HG02970 (cell line): ENCODE measurements around the gene MDM1.

Experiments used
- ATAC-seq: cut with Tn5 transposase; IDR thresholded peaks from one replicate; pipeline ENCODE4 v1.9.1; 2021; ENCODE audit warnings: mild to moderate bottlenecking, moderate library complexity, moderate number of reproducible peaks; ENCODE audit not compliant: unreplicated experiment, low FRiP score

MDM1 gene

DNA sequence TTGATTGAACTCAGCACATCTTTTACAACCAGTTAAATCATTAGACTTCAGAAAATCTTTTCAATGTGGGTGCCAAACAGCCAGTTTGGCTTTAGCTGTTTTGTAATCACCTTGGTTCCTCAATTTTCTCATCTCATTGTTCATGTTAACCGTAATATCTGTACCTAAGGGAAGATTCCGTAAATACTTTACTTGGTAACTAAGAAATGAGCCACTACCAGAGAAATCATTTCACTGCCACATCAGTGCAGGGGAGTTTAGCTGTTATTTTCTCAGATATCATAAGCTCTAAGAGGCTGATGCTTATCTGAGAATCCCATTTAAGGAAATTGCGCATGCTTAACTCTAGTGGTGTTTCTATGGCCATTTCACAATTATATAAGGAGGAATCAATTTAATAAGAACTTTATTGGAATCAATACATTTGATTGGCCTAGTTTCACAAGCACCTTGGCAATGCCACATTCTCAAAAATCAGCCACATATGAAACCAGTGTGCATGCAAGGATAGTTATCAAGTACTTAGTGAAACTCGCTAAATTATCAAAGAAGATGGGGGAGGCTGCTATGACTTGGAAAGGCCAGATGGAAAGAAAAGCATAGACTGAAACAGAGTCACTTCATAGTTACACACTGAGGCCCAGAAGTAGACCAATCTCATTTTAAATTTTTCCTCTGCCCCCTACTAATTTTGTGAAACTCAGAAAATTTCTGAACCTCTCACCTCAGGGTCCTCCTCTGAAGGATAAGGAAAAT lies 50.7 kb downstream of the MDM1 start:
- no peak for ATAC-seq

DNA sequence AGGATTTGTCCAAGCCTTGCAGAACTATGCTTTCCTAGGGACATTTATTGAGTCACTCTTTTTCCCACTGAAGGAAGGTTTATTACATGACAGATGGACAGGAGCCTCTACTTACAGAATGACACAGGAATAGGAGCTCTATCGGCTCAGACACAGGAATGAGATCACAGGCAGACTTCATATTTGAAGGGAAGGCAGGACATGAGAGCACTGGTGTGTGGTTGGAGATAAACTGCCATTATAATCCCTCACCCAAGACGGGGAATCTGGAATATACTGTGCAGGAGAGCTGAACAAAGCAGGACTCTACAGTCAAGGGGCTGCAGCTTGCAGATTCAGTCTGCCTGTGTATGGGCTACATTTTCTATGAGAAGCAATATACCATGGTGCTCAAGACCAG lies 51.9 kb downstream of the MDM1 start:
- ATAC-seq: no peak

DNA sequence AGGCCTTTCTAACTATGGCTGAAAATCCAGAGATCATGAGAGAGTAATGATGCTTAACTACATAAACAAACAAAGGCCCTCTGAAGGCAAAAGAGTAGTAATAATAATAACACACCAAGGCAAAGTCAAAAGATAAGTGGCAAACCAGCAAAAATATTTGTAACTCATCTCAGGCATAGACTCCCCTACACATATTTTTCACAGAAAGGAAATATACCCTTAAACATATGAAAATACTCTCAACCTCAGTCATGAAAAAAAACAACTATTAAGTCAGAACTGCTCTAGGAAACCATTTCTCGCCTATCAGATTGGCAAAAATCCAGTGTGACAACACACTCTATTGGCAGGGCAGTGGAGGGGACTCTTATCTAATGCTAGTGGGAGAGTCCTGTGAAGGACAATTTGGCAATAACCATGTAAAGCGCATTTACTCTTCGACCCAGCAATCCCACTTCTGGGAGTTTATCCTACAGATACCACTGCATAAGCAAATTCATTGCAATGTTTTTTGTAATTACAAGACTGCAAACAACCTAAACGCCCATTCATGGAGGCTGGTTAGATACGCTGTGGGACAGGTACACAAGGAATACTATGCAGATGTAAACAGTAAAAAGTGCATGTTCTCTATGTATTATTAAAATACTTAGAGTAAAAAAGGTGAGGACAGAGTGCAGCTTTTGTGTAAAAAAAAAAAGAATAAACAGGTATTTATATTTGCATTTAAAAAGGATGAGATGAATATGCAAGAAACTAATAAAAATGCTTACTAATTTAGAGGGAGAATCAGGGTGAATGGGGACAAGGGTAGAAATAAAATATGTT lies 52.7 kb downstream of the MDM1 start:
- ATAC-seq: no peak

DNA sequence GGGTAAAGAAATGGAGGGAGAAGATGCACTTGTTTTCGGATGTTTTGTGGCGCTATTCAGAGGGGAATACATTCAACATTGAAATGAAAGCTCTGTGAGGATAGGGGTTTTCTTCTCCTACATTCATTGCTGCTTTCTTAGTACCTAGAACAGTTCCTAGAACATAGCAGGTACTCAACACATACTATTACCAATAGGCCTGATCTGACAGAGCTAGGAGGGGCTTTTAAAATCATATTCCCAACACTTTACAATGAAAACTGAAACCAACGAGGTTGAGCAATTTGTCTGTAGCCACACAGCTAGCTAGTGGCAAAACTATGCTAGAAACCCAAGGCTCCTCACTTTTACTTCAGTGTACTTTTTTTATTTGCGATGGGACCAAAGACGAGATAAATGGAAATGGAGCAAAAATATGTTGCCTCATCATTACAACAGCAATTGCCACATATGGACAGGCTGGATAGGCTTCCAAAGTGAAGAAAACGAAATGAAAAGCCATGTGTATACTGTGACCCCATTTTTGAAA lies 55.7 kb downstream of the MDM1 start:
- no peak for ATAC-seq

DNA sequence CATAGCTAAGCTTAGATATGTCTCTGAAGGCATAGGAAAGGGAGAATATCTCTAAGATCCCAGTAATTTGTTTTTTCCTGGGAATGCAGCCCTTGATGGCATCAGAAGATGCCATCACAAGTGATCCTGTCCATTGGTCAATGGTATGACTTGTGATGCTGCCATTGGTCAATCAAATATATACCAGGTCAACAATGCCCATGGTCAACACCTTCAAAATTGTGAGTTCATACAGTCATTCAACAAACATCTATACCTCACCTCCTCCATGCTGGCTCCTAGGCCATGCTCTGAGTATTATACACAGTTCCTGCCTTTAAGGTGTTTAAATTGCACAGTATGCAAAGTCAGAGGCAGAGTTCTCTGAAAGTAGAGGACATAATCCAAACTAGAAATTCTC lies 59.4 kb downstream of the MDM1 start:
- no peak for ATAC-seq

DNA sequence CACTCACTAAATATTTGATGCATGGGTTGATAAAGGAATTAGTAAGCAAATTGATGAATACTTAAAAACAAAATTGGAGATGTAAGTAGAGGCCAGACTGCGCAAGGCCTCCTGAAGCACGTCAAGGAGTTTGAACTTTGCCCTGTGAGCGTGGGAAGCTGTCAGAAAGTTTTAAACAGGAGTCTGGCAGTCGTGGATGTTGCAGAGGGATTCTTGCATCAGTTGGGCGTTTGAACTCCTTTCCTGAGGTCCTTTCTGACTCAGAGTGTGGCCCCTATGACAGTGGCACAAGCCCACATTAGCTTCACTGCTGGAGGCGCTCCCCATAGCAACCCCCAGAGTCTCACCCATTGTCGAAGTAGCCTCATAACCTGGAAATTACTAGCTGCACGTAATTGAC lies 60.8 kb downstream of the MDM1 start:
- ATAC-seq: no peak

DNA sequence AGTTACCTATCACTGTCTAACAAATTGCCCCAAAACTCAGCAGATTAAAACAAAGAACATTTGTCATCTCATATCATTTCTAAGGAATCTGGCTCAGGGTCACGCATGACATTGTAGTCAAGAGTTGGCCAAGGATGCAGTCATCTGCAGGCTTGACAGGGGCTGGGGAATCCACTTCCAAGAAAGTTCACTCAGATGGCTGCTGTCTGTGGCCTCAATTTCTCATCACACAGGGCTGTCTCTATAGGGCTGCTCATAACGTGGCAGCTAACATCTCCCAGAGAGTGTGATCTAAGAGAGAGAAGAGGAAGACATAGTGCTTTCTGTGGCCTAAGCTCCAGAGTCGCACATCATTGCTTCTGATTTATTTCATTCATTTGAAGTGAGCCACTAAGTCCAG lies 61.8 kb downstream of the MDM1 start:
- ATAC-seq: no peak

DNA sequence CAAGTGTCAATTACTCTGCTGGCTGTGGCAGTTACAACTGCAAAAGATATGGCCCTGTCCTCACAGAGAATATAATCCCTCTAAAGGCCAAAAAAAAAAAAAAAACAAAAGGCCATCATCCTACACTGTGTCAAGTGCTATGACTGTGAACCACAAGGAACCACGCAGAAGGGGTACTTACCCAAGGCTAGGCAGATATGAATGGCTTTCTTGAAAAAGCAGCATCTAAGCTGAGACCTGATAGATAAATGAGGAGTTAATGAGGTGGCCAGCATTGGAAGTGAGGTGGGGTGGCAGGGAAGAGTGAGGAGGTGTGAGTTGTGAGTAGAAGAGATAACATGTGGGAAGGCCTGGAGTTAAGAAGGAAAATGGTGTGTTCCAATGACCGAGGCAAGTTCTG lies 62.4 kb downstream of the MDM1 start:
- ATAC-seq: no peak

DNA sequence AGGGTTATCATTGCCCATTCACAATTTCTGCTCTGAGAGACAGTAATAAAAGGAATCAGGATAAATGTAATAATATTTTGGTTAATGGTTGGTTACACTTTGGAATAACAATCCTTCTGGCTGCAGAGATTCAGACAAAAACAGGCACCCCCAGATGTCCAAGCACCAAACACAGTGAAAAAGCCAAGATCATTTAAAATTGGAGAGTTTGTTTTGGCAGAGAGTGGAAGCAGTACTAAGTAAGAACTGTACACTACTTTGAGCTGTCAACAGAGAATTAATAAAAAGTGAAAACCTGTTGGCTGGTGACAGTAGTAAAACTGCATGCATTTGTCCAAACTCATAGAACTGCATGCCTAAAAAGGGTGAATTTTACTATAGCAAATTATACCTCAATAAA lies 63.2 kb downstream of the MDM1 start:
- ATAC-seq: no peak

DNA sequence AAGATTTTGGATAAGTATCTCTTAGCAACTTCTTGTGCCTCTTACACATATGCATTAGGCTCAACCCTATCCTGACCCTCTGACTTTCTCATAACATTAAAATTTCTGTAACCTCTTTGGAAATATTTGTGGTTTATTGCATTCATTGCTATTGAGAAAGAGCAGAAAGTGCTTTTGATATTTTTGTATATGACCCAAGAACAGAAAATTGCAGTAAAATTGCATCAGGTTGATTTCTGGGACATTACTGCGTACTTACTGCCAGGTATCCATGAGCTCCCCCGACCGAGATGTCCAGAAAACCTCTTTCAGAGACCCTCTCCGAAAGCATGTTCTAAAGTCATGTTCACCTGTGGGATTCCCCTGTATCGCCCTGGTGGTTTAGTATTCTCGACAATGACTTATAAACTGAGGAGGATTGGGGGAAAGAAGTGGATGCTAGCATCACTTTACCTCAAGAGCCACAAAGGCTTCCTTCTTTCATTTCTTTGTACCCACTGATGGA lies 64.2 kb downstream of the MDM1 start:
- no peak for ATAC-seq

DNA sequence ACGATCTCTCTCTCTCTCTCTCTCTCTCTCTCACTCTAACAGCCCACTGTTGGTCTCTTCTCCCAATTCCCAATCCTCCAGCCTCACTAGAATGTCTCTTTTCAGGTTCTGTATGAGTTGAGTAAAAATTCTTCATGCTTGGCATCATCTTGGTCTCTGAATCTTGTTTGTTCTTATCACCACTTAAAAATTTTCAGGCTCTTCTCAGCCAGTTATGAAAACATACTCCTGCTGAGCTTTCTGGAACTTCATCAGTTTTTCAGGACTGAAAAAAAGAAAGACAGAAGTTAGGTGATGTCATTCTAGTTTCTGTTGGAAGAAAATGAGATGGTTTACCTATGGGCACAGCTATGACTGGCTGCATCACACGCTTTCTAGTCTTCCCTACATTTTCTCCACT lies 67.3 kb downstream of the MDM1 start:
- no peak for ATAC-seq

DNA sequence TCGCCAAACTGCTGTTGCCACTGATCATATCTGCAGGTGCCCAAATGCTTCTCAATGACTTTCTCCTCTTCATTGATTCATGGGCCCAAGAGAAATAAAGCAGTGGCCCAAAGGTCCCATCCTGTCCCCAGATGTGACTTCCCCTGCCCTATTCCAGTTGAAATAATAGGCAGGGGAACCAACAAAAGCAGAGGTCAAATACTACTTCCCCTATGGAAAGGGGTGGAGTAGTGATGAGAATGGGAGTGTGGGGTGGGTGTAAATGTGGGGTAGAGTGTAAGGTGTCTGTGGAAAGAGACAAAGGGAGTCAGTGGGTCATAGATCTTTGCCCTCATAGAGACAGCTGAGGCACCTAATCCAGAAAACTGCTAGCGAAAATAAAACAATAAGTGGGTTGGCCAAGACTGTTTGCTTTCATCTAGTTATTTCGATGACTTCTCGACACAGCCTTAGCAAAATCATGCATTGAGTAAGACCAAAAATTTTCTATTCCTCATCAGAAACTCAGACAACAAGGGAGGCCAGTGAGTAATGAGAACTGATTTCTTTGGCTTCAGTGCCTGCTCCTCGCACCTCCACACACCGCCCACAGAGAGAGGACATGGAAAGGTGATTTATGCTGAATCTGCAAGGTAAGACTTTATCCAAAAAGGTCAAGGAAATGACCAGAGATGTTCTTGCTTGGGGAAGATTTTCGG lies 67.9 kb downstream of the MDM1 start:
- no peak for ATAC-seq

DNA sequence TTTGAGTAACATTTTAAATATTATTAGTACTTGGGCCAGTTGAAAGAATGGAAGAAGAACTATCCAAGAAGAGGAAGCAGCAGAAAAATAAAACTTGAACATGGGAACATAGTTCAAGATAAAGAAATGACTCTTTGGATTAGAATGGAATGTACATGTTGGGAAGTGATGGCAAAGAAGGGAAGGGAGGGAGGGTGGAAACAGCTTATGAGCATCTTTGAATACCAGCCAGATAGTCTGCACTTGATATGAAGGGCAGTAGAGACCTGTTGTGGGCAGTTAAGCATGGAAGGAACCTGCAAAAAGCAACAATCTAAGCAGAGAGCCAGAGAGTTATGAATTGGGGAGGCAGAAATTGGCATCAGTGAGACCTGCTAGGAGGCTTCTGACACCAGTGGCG lies 68.8 kb downstream of the MDM1 start:
- ATAC-seq: no peak

DNA sequence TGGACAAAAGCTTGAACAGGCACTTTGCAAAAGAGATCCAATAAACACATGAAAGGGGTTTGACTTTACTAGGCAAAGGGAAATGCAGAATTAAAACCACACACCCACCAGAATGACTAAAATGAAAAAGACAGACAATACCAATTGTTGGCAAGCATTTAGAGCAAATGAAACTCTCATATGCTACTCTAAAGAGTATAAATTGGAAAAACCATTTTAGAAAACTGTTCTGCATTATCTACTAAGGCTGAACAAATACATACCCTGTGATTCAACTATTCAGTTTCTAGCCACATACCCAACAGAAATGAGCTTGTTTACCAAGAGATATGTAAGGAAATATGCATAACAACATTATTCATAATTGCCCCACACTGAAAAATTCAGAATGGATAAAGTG lies 70.3 kb downstream of the MDM1 start:
- ATAC-seq: no peak

DNA sequence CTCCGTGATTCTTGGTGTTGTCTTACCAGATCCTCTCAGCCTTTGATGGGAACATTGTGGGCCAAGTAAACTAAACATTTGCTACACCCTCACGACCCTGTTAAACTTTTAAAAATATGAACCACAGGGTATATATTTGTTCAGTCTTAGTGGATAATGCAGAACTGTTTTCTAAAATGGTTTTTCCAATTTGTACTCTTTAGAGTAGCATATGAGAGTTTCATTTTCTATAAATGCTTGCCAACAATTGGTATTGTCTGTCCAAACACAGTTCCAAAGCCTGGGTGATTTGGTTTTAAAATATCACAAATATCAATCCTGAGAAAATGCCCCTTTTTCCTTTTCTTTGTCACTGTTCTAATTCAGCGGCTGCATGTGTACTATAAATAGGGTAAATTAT lies 72.0 kb downstream of the MDM1 start:
- ATAC-seq: no peak

DNA sequence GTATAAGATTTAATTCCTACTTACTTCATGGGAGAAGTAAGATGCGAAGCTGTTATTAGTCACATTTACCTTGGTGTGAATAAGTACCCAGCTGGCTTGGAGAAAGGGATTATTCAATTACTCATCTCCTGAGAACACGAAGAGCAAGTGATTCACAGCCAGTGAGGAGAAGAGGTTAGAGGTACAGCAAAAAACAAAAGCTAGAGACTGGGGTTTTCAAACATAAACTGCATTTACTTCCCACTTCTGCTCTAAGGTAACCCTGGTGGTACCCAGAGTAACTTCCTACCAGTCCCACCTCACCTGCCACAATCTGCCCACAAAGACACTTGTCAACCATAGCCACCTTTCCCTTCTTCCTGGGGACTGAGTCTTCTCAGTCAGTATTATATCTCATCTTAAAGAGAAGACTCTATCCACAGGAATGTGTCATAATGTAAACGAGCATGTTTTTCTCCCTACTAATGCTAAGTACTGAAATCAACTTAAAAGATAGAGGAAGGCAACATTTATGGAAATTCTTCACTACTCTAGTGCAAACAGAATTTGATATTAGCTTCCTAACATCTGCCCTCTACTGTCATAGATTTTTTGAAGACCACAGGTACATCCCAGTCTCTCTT lies 72.7 kb downstream of the MDM1 start:
- no peak for ATAC-seq

DNA sequence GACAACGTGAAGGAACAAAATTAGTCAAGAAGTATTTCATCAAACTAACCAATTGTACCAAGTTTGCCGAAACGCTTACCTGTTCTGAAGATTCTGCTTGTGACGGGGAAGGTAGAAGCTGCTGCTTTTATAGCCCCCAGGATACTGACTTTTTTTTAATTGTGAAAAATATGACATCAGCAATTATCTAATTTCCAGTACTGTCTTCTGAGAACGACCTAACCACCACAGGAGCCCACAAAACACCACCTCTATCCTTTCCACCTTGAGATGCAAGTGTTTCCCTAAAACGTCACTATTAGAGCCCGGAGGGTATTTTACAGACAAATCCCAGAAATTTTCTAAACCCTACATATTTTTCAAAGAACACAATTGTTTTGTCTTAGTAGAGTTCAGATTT lies 78.7 kb downstream of the MDM1 start, which contains the start of gene IL22:
Gene IL22, minus strand, starts transcription at position 101 of the 400 bp plus-strand sequence. CDS start 156 bp downstream, outside the sequence.
- ATAC-seq: no peak

DNA sequence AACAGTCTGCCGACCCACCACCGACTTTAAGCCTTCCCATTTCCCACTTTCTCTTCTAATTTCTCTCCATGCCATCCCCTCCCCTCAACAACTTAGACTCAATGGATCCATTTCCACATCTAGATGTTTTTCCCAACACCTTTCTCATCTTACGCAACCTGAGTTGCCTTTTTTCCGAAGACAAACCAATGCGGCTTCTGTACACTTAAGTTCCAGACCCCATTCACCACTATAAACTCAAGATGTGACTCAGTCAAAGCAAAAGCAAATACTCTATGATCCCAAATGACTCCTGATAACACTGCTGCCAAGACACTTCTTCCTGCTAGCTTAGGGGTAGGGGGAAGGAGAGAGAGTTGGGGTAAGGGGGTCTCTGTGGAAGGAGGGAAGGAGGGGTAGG lies 80.1 kb downstream of the MDM1 start:
- no peak for ATAC-seq

DNA sequence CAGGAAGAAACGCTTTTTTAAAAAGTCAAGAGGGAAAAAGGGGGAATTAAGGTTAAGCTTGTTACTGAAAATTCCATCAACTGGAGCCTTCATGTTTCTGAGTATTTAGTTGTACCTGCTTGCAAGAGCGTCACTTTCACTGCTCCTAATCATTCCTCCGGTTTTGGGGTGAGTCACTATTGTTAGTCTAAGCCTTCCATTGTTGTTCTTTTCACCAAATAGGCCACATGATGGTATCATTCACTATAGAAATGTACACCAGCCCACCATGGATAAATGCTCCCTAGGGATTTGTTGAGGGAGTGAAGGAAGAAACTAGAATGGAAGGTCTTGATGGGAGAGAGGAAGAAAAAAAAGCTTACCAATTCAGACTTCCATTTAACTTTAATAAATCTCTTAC lies 81.7 kb downstream of the MDM1 start:
- no peak for ATAC-seq

DNA sequence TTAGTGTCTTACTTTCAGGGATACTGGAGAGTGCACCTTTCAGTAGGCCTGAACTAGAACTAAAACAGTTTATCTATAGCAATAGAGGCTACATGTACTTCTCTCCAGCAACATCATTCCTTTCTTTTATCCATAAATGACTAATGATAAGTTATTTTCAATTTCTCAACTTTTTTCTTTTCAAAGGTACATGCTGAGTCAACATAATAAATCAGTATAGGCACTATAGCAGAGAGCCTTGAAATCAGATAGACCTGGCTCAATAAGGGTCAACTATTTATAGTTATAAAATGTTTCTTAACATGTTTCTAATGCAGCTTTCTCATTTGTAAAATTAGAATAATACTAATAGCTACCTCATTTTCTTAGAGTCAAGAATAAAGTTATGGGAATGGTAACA lies 84.4 kb downstream of the MDM1 start:
- no peak for ATAC-seq
